Liver (tissue), 3 donors: ENCODE data around the gene UCKL1.

ENCODE experiments used
- CTCF ChIP-seq: fragments of 150-350 bp; IDR thresholded peaks from 2 replicates; pipeline ENCODE4 v1.5.1; 2017; ENCODE audit warnings: improper control_type of control experiment, low read depth, low read length; ENCODE audit not compliant: missing input control
- GABPA ChIP-seq, 2 donors: IDR thresholded peaks in 1 of 2; conservative IDR thresholded peaks in 1 of 2; 2 replicates each; pipeline ENCODE4 v1.6.1; 2016; ENCODE audit warnings: antibody characterized with exemption in 2 of 2, mild to moderate bottlenecking in 1 of 2, moderate library complexity in 1 of 2
- MAX ChIP-seq: IDR thresholded peaks from 2 replicates; pipeline ENCODE4 v1.6.1; 2016; ENCODE audit warnings: antibody characterized with exemption
- RAD21 ChIP-seq, 2 donors: IDR thresholded peaks; 2 replicates each; pipeline ENCODE4 v1.6.1; 2016; ENCODE audit warnings: antibody characterized with exemption in 2 of 2, mild to moderate bottlenecking in 2 of 2
- REST ChIP-seq: IDR thresholded peaks from 2 replicates; pipeline ENCODE4 v1.6.1; 2016; ENCODE audit warnings: antibody characterized with exemption, mild to moderate bottlenecking
- RXRA ChIP-seq, 2 donors: IDR thresholded peaks; 2 replicates each; pipeline ENCODE4 v1.6.1; 2017 to 2018; ENCODE audit warnings: antibody characterized with exemption in 2 of 2, mild to moderate bottlenecking in 1 of 2
- YY1 ChIP-seq: IDR thresholded peaks from 2 replicates; pipeline ENCODE4 v1.6.1; 2016; ENCODE audit warnings: antibody characterized with exemption, mild to moderate bottlenecking
- donor health status: healthy.
- donor health status: healthy.

- TF ChIP-seq CTCF (no peak), MAX (no peak), REST (no peak), RXRA (IDR thresholded peaks at IDR 0.05) (no peak), YY1 (no peak), GABPA (IDR thresholded peaks at IDR 0.05 in 1 of 2, conservative IDR thresholded peaks at IDR 0.05 in 1 of 2) (no peak), RAD21 (IDR thresholded peaks at IDR 0.05) (no peak)
Observed at GRCh38 chr20:63957004-63957689, 931 bp upstream of the UCKL1 start.
